ENCODE data around the gene SAPCD2. TPM values are rescaled to one million over a fixed set of nuclear protein-coding genes. Genes with fewer than 3 reads are reported as not detected.

SAPCD2 gene
- total RNA-seq, 4 donors from 2014 or later, result 8.2 to 13.6 (median 13.3) TPM

DNA sequence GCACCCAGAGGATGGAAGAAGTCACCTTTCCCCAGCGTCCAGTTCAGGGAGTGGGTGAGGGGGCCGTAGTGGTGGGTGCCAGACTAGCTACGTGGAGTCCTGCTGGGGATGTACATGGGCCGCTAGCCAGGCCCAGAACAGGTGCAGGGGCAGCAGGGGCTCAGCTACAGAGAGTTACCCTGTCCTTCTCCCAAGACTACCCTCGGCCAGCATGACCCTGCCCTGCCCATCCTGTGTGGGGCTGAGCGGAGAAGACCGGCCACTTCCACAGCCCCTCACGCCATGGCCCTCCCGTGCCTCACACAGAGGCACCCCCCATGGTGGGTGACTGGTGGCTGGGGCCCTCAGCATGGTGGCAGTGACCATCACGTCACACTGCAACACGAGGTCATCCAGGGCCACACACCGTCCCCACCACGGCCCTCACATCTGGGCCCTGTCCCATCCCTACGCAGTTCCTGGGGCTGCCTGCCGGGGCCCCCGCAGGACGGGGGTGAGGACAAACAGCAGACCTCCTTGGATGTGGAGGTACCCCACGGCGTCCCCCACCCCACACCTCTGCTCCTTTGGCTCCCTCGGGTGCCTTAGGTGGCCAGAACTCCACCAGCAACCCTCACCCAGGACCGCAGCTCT is 45.2 kb upstream of the SAPCD2 start:
- H3K9me3 ChIP-seq, result no peaks in the 10 kb centered on the region
- no peak overlapping the region for H3K4me3 ChIP-seq
- no peak overlapping the region for H3K27ac ChIP-seq
- peaks cover 3% of the 10 kb centered on the region for H3K27me3 ChIP-seq
- TF ChIP-seq POLR2AphosphoS5 (IDR thresholded peaks at IDR 0.05), result no peak
- TF ChIP-seq, protein P1, sequence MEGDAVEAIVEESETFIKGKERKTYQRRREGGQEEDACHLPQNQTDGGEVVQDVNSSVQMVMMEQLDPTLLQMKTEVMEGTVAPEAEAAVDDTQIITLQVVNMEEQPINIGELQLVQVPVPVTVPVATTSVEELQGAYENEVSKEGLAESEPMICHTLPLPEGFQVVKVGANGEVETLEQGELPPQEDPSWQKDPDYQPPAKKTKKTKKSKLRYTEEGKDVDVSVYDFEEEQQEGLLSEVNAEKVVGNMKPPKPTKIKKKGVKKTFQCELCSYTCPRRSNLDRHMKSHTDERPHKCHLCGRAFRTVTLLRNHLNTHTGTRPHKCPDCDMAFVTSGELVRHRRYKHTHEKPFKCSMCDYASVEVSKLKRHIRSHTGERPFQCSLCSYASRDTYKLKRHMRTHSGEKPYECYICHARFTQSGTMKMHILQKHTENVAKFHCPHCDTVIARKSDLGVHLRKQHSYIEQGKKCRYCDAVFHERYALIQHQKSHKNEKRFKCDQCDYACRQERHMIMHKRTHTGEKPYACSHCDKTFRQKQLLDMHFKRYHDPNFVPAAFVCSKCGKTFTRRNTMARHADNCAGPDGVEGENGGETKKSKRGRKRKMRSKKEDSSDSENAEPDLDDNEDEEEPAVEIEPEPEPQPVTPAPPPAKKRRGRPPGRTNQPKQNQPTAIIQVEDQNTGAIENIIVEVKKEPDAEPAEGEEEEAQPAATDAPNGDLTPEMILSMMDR (IDR thresholded peaks at IDR 0.05), result no peak
- TF ChIP-seq EP300 (IDR thresholded peaks at IDR 0.05), result no peak
- TF ChIP-seq POLR2A (IDR thresholded peaks at IDR 0.05), result no peak
- 83% methylated on average over 2 of the region's 21 CpGs for WGBS
- H3K36me3 ChIP-seq, result peaks cover 25% of the 10 kb centered on the region
- H3K4me1 ChIP-seq, result peaks cover 22% of the 10 kb centered on the region
- DNase-seq (ENCODE audit: low spot score in 2 of 2), result peak in 1 of 2 donors; percentile 63

DNA sequence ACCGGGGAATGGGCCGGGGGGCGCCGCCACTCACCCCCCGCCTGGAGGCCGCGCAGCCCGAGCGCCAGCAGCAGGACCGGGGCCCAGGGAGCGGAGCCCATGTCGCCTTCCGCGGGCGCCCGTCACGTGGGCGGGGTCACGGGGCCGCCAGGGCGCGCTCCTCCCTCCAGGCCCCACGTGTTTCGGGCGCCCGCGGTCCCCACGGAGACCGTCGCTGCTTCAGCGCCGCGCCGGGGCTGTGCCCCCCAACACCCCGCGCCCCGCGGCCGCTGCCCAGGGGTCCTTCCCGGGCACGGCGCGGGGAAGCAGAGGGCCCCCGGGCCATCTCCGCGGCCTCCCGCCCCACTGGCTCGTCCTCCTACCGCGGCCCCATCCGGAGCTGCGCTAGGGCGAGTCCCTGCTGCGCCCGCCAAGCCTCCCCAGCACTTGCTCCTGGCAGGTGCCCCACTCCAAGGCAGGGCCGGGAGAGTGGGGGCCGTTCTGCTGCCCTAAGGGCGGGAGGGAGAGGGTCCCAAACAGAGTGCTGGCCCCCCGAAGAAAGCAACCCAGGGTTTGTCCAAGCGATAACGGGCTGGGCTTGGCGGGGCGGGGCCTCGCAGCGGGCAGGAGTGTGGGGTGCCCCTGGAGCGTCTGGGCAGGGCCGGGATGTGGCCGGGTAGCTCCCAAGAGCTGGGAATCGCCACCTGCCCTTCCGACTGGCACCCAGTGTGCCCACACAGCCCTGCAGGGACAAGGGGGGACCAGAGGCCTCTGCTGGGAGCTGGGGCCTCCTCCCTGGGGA is 44.4 kb upstream of the SAPCD2 start, which contains the start of gene DPP7:
DPP7 (minus strand) TSS at position 121 of the 781 bp plus-strand sequence; CDS start at position 101, 20 bp downstream.
- no peak for TF ChIP-seq POLR2A (IDR thresholded peaks at IDR 0.05)
- TF ChIP-seq, protein P1 (IDR thresholded peaks at IDR 0.05), result no peak
- TF ChIP-seq POLR2AphosphoS5 (IDR thresholded peaks at IDR 0.05), result no peak
- no peak for TF ChIP-seq EP300 (IDR thresholded peaks at IDR 0.05)
- DNase-seq (ENCODE audit: low spot score in 2 of 2), result peak in 1 of 2 donors; percentile 78
- Histone ChIP-seq H3K4me3 (peak within 1 kb of the TSS; percentile 88), H3K36me3 (peaks cover 32% of the 10 kb centered on the region), H3K9me3 (no peaks in the 10 kb centered on the region), H3K27me3 (peaks cover 3% of the 10 kb centered on the region), H3K27ac (no peak within 1 kb of the TSS), H3K4me1 (peaks cover 22% of the 10 kb centered on the region)
- no CpG with 5 or more reads among the region's 70 CpGs for WGBS

DNA sequence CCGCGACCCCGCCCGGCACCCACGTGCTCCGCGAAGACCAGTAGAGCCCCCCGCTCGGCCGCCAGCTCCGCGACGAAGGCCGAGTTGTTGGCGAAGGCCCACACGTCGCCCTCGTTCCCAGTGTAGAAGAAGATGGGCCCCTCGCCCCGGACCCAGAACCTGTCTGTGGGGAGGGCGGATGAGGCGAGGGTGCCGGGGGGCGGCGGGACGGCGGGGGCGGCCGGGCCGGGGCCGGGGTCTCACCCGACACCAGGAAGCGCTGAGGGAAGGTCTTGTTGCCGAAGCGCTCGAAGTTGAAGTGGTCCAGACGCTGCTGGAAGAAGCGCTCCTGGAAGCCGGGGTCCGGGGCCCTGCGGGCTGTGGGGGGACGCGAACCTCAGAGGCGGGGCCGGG is 43.9 kb upstream of the SAPCD2 start:
- Histone ChIP-seq H3K27ac (no peak overlapping the region), H3K27me3 (peaks cover 3% of the 10 kb centered on the region), H3K36me3 (peaks cover 38% of the 10 kb centered on the region), H3K4me3 (peak overlapping the region; percentile 88), H3K9me3 (no peaks in the 10 kb centered on the region), H3K4me1 (peaks cover 22% of the 10 kb centered on the region)
- WGBS, result 0% methylated on average over 1 of the region's 45 CpGs
- no peak for TF ChIP-seq EP300 (IDR thresholded peaks at IDR 0.05)
- TF ChIP-seq, protein P1 (IDR thresholded peaks at IDR 0.05), result no peak
- no peak for TF ChIP-seq POLR2AphosphoS5 (IDR thresholded peaks at IDR 0.05)
- no peak for TF ChIP-seq POLR2A (IDR thresholded peaks at IDR 0.05)
- peak in 1 of 2 donors; percentile 68 for DNase-seq (ENCODE audit: low spot score in 2 of 2)

DNA sequence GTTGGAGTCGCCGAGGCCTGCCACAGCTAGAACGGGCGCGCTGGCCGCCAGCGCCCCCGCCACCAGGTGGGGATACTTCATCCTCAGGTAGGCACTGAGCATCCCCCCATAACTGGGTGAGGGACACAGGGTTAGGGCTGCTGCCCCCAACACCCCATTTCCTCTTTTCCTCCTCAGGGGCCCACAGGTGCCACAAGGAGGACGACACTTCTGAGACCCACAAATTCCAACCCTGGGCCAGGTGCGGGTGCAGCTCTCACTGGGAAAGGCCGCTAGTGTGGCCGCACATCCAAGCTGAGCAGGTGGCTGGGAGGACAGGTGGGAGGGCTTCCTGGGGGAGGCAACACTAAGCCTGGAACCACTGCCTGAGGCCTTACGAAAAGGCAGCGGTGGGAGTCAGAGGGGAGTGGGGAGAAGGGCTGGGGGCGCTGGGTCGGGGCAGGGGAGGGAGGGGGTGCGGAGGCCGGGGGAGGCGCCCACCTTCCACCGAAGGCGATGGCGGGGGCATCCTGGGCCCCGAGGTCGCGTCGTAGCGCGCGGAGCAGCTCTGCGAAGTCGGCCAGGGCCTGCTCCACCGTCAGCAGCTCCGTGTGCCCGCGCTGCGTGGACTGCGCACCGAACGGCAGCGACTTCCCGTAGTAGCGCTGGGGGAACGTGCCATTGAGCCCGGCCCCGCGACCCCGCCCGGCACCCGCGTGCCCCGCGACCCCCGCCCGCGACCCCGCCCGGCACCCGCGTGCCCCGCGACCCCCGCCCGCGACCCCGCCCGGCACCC is 43.2 kb upstream of the SAPCD2 start:
- DNase-seq (ENCODE audit: low spot score in 2 of 2), result peak in 1 of 2 donors; percentile 55
- peaks cover 22% of the 10 kb centered on the region for H3K4me1 ChIP-seq
- 100% methylated on average over 3 of the region's 66 CpGs for WGBS
- no peaks in the 10 kb centered on the region for H3K9me3 ChIP-seq
- H3K27ac ChIP-seq, result no peak overlapping the region
- peak overlapping the region; percentile 88 for H3K4me3 ChIP-seq
- peaks cover 3% of the 10 kb centered on the region for H3K27me3 ChIP-seq
- H3K36me3 ChIP-seq, result peaks cover 44% of the 10 kb centered on the region
- TF ChIP-seq, protein P1 (IDR thresholded peaks at IDR 0.05), result no peak
- TF ChIP-seq EP300 (IDR thresholded peaks at IDR 0.05), result no peak
- TF ChIP-seq POLR2A (IDR thresholded peaks at IDR 0.05), result no peak
- TF ChIP-seq POLR2AphosphoS5 (IDR thresholded peaks at IDR 0.05), result no peak

Data from suprapubic skin (tissue), 4 donors.